ENCODE results near the gene OPTN. TPM values are rescaled to one million over a fixed set of nuclear protein-coding genes. Genes with fewer than 3 reads are reported as not detected.
"Not testable (repeated sequence)": the region's sequence is repeated elsewhere in the genome, so short reads cannot be mapped to it uniquely, and the experiment has no call there.

The OPTN gene
- total and polyA plus RNA-seq, 10 of the 15 experiments (the other 5 are each of a cell fraction or from before 2014, with no cell fraction given): 15.2 to 42.4 (median 25.5) TPM

DNA sequence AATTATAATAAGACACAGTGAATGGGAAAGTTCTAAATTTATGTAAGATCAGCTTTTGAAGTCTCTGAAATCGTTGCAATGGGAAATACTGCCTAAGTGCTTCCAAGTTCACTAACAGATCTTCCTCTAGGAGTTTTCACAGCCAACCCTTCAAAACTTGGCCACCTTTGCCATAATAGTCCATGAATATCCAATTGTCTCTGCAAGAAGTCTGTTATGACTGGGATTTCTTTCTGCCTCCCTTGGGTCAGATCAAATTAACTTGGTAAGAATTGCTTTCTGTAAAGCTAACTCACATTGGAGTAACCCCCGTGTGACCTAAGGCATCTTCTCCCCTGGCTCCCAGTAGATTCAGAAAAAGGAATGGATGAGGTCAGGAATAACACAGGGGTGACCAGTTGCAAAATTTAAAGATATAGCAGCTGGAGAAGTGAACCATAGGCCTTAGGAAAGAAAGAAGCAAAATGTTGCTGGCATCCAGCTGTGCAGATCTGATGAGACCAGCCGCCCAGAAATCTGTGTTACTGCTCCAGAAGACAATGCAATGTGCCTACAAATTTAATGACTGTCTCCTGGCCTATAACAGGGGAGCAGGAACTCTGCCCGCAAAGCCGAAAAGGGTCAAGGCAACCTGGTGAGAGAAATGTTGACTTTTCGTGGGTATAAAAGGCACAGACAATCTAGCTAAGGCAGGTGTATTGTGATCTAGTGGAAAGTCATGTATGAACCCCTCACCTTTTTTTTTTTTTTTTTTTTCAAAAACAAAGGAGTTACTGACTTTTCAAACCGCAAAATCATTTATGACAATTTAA lies 7.5 kb upstream of the OPTN start:
- no peak for ATAC-seq
- no peak for FAIRE-seq

DNA sequence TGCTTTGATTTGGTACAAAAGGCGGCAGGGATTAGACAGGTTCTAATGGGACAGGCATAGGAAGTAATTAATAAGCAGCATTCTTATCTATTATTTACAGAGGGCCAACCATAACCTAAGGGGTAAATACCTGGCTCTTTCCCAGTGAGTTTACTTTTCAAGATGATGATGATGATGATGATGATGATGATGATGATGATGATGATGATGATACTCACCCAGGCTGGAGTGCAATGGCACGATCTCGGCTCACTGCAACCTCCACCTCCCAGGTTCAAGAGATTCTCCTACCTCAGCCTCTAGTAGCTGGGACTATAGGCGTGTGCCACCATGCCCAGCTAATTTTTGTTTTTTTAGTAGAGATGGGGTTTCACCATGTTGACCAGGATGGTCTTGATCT lies 5.9 kb upstream of the OPTN start:
- H3K36me3 ChIP-seq (ENCODE audit: control insufficient read depth in 2 of 2, insufficient read depth in 2 of 2, low read length in 1 of 2); in situ Hi-C loops (cut with MboI); BruUV-seq (replicated peaks); H3K27me3 ChIP-seq (replicated peaks in 1 of 2; ENCODE audit: control insufficient read depth in 2 of 2, insufficient read depth in 2 of 2, low read length in 1 of 2); intact Hi-C loops (cut with micrococcal nuclease; ENCODE audit: unreplicated experiment); H3K4me1 ChIP-seq (ENCODE audit: control insufficient read depth, insufficient read depth, low read length); H3K27ac ChIP-seq (ENCODE audit: control insufficient read depth, insufficient read depth); H3K9me3 ChIP-seq (replicated peaks; ENCODE audit: control insufficient read depth, insufficient read depth, low read length); FAIRE-seq; POLR2A ChIA-PET; H2AFZ ChIP-seq (ENCODE audit: control insufficient read depth, low read depth, low read length); H3K4me3 ChIP-seq; ATAC-seq; SMC1A ChIA-PET (ENCODE audit: uncharacterized antibody, unreplicated experiment); H3K4me2 ChIP-seq (ENCODE audit: control insufficient read depth, insufficient read depth); H3K9ac ChIP-seq (ENCODE audit: control insufficient read depth, insufficient read depth, low read length); H4K20me1 ChIP-seq (ENCODE audit: control insufficient read depth, insufficient read depth); H3K79me2 ChIP-seq (ENCODE audit: control insufficient read depth, insufficient read depth, low read length); RAD21 ChIA-PET (ENCODE audit: unreplicated experiment); CTCF ChIA-PET; DNase-seq (ENCODE audit: low read depth, low spot score): not testable (repeated sequence)
- WGBS (ENCODE audit: insufficient coverage, insufficient replicate concordance, low lambda C conversion rate, missing lambda C conversion rate): 84% methylated on average over 4 of the region's 4 CpGs

More for the DNA sequence above, 7.5 kb upstream of the OPTN start:
- SMC1A ChIA-PET (ENCODE audit: uncharacterized antibody, unreplicated experiment): interaction anchor here (0.6 kb wide), 1 partner anchor 83 kb away, joined by 3 read pairs; no protein-coding TSS in a partner anchor
- H3K36me3 ChIP-seq (ENCODE audit: control insufficient read depth in 2 of 2, insufficient read depth in 2 of 2, low read length in 1 of 2): no peaks in the 10 kb centered on the region
- H3K4me2 ChIP-seq (ENCODE audit: control insufficient read depth, insufficient read depth): no peak overlapping the region
- intact Hi-C loops (cut with micrococcal nuclease; ENCODE audit: unreplicated experiment): no loop called here
- POLR2A ChIA-PET: no interaction called here
- no peak overlapping the region for H3K27ac ChIP-seq (ENCODE audit: control insufficient read depth, insufficient read depth)
- H2AFZ ChIP-seq (ENCODE audit: control insufficient read depth, low read depth, low read length): no peak overlapping the region
- no peaks in the 10 kb centered on the region for H3K9me3 ChIP-seq (replicated peaks; ENCODE audit: control insufficient read depth, insufficient read depth, low read length)
- CTCF ChIA-PET: interaction anchor here (1.9 kb wide), 1 partner anchor 9 kb away, joined by 6 read pairs; no protein-coding TSS in a partner anchor
- H3K9ac ChIP-seq (ENCODE audit: control insufficient read depth, insufficient read depth, low read length): no peak overlapping the region
- 57% methylated on average over 6 of the region's 7 CpGs for WGBS (ENCODE audit: insufficient coverage, insufficient replicate concordance, low lambda C conversion rate, missing lambda C conversion rate)
- H3K27me3 ChIP-seq (replicated peaks in 1 of 2; ENCODE audit: control insufficient read depth in 2 of 2, insufficient read depth in 2 of 2, low read length in 1 of 2): no peaks in the 10 kb centered on the region
- TF ChIP-seq WRNIP1 (IDR thresholded peaks at IDR 0.05; ENCODE audit: borderline replicate concordance, low read depth, low read length) (no peak), SMARCA5 (IDR thresholded peaks at IDR 0.05) (no peak), EED (IDR thresholded peaks at IDR 0.05; ENCODE audit: low read depth) (no peak)
- TF ChIP-seq, protein P1, sequence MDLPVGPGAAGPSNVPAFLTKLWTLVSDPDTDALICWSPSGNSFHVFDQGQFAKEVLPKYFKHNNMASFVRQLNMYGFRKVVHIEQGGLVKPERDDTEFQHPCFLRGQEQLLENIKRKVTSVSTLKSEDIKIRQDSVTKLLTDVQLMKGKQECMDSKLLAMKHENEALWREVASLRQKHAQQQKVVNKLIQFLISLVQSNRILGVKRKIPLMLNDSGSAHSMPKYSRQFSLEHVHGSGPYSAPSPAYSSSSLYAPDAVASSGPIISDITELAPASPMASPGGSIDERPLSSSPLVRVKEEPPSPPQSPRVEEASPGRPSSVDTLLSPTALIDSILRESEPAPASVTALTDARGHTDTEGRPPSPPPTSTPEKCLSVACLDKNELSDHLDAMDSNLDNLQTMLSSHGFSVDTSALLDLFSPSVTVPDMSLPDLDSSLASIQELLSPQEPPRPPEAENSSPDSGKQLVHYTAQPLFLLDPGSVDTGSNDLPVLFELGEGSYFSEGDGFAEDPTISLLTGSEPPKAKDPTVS (IDR thresholded peaks at IDR 0.05; ENCODE audit: low read depth, low read length): no peak
- in situ Hi-C loops (cut with MboI): no loop called here
- RAD21 ChIA-PET (ENCODE audit: unreplicated experiment): no interaction called here
- no TSS peak for BruUV-seq (replicated peaks)
- no peaks in the 10 kb centered on the region for H3K79me2 ChIP-seq (ENCODE audit: control insufficient read depth, insufficient read depth, low read length)
- no peaks in the 10 kb centered on the region for H3K4me1 ChIP-seq (ENCODE audit: control insufficient read depth, insufficient read depth, low read length)
- DNase-seq (ENCODE audit: low read depth, low spot score): no peak
- no peaks in the 10 kb centered on the region for H4K20me1 ChIP-seq (ENCODE audit: control insufficient read depth, insufficient read depth)
- no peak overlapping the region for H3K4me3 ChIP-seq
